Hematopoietic multipotent progenitor cell treated with erythropoietin and hydrocortisone succinate and interleukin-3 and kit ligand, for 8 days (in vitro differentiated cells): ENCODE results near the gene POMC.
"Not testable (repeated sequence)": the region's sequence is repeated elsewhere in the genome, so short reads cannot be mapped to it uniquely, and the experiment has no call there.

ENCODE experiments used
- DNase-seq: peaks from one replicate; pipeline ENCODE4 v3.0.0-alpha.2; 2015

Gene POMC

GRCh38 chr2:25176138-25176537, 7.8 kb upstream of the POMC start:
- DNase-seq = no peak

- no peak for DNase-seq
These were observed 5.9 kb upstream of the POMC start for GRCh38 chr2:25174192-25174861.

GRCh38 chr2:25173719-25174118, 5.3 kb upstream of the POMC start:
- no peak for DNase-seq

- no peak for DNase-seq
These were observed 2.5 kb upstream of the POMC start for GRCh38 chr2:25170888-25171287.

GRCh38 chr2:25169073-25169470, 692 bp upstream of the POMC start:
- DNase-seq = no peak

- DNase-seq = peak; percentile 44
These were observed 2.1 kb downstream of the POMC start for GRCh38 chr2:25165992-25166875.

- no peak for DNase-seq
These were observed 3.8 kb downstream of the POMC start for GRCh38 chr2:25164561-25164960.

GRCh38 chr2:25162061-25162460, 6.3 kb downstream of the POMC start:
- DNase-seq = not testable (repeated sequence)

GRCh38 chr2:25161055-25161781, 7.2 kb downstream of the POMC start:
- peak; percentile 69 for DNase-seq

- DNase-seq = no peak
These were observed 8.0 kb downstream of the POMC start for GRCh38 chr2:25160376-25160775.

GRCh38 chr2:25159949-25160348, 8.4 kb downstream of the POMC start:
- peak; percentile 30 for DNase-seq

GRCh38 chr2:25158096-25158852, 10.1 kb downstream of the POMC start:
- DNase-seq = no peak

GRCh38 chr2:25155401-25155800, 13.0 kb downstream of the POMC start:
- no peak for DNase-seq

GRCh38 chr2:25151718-25152117, 16.7 kb downstream of the POMC start:
- DNase-seq = no peak

GRCh38 chr2:25150993-25151392, 17.4 kb downstream of the POMC start:
- not testable (repeated sequence) for DNase-seq

- no peak for DNase-seq
These were observed 18.7 kb downstream of the POMC start for GRCh38 chr2:25149646-25150045.

- DNase-seq = no peak
These were observed 21.5 kb downstream of the POMC start for GRCh38 chr2:25146896-25147295.

GRCh38 chr2:25145803-25146202, 22.6 kb downstream of the POMC start:
- no peak for DNase-seq

- DNase-seq = no peak
These were observed 27.3 kb downstream of the POMC start for GRCh38 chr2:25141120-25141519.

- not testable (repeated sequence) for DNase-seq
These were observed 27.8 kb downstream of the POMC start for GRCh38 chr2:25140535-25140934.

GRCh38 chr2:25132693-25133092, 35.7 kb downstream of the POMC start:
- DNase-seq = no peak

GRCh38 chr2:25132299-25132635, 36.1 kb downstream of the POMC start:
- DNase-seq = peak; percentile 6
